ENCODE data around the gene HECW1.

The HECW1 gene

DNA sequence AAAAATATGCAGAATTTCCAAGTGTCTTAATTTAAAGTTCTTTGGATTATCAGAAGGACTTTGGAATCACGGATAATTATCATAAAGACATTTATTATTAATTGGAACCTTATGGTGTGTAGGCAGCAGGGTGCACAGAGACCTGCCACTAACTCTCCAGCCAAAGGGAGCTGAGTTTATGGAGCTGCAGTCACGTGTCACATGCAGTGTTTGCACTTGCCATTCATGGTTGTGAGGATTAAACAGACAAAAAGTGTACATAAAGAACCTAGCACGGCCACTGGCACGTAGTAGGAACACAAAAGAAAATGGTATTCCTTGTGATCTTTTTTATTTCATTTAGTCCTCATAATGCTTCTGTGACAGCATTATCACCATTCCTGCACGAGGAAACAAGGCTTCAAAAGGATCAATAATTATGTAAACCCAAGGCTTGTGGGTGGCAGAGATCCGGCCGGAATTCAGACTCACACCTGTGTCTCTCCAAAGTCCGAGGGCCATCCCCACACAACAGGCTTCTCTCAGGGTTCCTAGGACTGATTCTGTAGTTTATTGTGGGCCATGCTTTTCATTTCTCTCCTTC, 326.5 kb downstream of the HECW1 start:
- TF ChIP-seq, protein P1, sequence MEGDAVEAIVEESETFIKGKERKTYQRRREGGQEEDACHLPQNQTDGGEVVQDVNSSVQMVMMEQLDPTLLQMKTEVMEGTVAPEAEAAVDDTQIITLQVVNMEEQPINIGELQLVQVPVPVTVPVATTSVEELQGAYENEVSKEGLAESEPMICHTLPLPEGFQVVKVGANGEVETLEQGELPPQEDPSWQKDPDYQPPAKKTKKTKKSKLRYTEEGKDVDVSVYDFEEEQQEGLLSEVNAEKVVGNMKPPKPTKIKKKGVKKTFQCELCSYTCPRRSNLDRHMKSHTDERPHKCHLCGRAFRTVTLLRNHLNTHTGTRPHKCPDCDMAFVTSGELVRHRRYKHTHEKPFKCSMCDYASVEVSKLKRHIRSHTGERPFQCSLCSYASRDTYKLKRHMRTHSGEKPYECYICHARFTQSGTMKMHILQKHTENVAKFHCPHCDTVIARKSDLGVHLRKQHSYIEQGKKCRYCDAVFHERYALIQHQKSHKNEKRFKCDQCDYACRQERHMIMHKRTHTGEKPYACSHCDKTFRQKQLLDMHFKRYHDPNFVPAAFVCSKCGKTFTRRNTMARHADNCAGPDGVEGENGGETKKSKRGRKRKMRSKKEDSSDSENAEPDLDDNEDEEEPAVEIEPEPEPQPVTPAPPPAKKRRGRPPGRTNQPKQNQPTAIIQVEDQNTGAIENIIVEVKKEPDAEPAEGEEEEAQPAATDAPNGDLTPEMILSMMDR (IDR thresholded peaks at IDR 0.05), result no peak

DNA sequence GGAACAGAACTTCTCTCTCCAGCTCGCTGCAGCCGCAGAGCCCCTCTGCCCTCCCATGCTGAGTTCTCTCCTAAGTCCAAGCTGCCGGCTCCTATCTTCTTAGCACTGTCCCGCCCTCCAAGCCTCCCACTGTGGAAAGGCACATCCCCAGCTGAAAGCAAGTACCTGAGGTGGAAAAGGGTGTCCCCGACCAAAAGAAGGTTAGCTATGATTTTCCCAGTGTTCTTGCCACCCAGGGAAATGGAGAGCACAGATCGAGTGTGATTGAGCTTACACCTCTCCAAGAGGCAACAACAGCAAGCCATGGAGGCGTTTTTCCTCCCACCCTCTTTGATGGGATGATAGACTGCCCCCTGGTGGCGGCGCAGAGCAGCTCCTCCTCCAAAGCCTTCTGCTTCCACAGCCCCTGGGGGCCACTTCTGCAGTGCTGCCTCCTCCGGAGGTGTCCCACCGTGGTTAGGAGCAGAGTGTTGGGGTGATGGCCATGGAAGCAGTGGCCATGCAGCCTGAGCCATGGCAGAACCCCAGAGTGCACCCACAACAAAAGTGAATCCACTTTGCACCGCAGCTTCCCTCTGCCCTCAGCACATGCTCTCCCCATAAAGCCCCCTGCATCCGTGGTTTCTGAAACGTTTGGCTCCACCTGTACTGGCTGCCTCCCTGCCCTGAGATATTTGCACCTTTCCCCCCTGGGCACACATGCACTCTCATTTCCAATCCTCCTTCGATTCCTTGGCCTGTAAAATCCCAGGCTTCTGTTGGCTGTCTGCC, 327.4 kb downstream of the HECW1 start:
- TF ChIP-seq, protein P1 (IDR thresholded peaks at IDR 0.05), result peak; percentile 98

DNA sequence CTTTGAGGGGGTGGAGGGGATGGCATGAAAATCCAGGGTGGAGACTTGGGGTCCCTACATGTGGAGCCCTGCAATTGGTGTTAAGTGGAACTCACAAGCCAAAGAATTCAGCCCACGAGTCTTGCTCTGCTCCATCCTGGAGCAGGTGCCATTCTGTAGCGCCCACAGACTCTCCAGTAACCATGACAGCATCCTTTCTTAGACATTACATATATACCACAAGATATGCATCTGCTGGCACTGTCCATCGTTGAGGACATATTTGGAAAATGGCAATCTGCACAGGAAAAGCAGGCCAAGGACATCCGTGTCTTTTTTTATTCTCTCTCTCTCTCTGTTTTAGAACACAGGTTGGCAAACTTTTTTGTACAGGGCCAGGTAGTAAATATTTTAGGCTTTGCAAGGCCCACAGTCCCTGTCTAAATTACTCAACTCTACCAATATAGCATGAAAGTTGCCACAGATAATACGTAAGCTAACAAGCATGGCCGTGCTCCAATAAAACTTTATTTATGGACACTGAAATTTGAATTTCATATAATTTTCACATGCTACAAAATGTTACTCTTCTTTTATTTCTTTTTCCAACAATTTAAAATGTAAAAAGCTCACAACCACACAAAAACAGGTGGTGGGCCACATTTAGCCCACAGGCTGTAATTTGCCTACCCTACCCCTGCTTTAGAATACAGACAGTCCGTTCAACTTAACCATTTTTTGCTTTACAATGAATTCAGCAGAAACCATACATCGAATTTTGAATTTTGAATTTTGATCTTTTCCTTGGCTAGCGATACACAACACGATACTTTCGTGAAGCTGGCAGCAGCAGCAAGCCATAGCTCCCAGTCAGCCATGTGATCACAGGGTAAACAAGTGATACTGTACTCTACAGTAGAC, 329.0 kb downstream of the HECW1 start:
- TF ChIP-seq, protein P1 (IDR thresholded peaks at IDR 0.05), result no peak

DNA sequence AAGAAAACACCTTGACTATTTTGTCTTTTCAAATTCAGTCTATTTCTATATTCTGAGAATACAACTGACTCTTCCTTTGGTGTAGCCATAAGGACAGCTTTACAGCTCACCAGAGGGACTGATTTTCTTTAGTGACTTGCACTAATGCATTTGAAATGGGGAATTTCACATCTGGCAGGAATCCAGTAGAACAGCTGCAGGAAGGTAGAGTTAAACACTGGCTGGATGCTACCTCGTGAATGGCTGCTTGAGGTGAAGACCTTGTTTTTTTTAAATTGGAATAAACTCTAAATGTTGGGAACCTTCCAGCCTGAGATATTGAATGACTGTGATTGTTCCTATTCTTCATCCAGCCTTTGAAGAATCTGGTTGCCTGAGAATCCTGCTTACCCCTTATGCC, 330.9 kb downstream of the HECW1 start:
- TF ChIP-seq, protein P1 (IDR thresholded peaks at IDR 0.05), result no peak

DNA sequence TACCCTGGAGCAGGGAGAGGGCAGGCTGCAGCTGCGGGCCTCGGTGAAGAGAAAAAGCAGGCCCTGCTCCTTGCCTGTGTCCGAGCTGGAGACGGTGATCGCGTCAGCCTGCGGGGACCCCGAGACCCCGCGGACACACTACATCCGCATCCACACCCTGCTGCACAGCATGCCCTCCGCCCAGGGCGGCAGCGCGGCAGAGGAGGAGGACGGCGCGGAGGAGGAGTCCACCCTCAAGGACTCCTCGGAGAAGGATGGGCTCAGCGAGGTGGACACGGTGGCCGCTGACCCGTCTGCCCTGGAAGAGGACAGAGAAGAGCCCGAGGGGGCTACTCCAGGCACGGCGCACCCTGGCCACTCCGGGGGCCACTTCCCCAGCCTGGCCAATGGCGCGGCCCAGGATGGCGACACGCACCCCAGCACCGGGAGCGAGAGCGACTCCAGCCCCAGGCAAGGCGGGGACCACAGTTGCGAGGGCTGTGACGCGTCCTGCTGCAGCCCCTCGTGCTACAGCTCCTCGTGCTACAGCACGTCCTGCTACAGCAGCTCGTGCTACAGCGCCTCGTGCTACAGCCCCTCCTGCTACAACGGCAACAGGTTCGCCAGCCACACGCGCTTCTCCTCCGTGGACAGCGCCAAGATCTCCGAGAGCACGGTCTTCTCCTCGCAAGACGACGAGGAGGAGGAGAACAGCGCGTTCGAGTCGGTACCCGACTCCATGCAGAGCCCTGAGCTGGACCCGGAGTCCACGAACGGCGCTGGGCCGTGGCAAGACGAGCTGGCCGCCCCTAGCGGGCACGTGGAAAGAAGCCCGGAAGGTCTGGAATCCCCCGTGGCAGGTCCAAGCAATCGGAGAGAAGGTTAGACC, 332.5 kb downstream of the HECW1 start:
- TF ChIP-seq, protein P1 (IDR thresholded peaks at IDR 0.05), result no peak

DNA sequence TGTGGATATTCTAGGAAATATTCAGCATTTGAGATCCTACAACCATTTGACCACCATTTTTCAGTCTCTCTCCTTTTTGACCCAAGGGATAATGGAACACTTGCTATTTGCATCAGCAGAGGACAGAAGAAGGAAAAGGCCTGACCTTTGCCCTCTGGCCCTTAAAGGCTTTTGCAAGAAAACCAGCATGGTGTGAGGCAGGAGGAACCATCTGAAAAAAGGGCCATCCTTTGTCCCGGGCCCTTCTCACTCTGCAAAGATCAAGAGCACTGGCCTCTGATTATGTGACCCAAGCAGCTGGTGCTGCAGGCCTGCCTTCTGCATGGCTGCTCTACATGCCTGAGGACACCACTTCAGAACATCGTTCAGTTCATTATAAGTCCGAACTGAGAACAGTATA, 337.1 kb downstream of the HECW1 start:
- TF ChIP-seq, protein P1 (IDR thresholded peaks at IDR 0.05), result no peak

DNA sequence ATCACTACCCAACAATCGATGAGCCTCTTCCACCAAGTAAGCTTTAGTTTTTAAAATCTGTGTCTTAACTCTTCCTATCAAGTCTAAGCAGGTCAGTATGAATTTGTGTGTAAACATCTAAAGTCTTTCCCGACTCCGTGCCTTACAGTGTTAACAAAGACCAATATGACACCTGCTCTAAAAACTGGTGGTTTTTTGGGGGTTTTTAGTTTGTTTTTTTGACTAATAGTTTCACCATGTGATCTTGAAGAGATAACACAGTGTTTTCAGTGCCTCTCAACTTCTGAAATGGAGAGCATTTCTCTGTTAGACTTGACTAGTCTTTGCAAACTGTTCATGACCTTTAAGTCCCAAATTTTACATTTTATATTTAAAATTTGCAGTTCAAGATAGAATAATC, 338.4 kb downstream of the HECW1 start:
- TF ChIP-seq, protein P1 (IDR thresholded peaks at IDR 0.05), result no peak

All from LNCAP (cell line).